ENCODE results near the gene PABPN1. TPM values are rescaled to one million over a fixed set of nuclear protein-coding genes. Genes with fewer than 3 reads are reported as not detected.

PABPN1 gene
- polyA plus RNA-seq, 5 donors: 191 to 227 (median 216) TPM

- DNase-seq: no peak
These were observed 33.7 kb downstream of the PABPN1 start for GRCh38 chr14:23354990-23355389.

- no peak for DNase-seq
These were observed 34.7 kb downstream of the PABPN1 start for GRCh38 chr14:23355871-23356435.

GRCh38 chr14:23356662-23357061 lies 35.4 kb downstream of the PABPN1 start:
- DNase-seq: no peak

- no peak for DNase-seq
These were observed 36.0 kb downstream of the PABPN1 start for GRCh38 chr14:23357261-23357660.

GRCh38 chr14:23358042-23358441 lies 36.8 kb downstream of the PABPN1 start:
- DNase-seq: no peak

- no peak for DNase-seq
These were observed 37.4 kb downstream of the PABPN1 start for GRCh38 chr14:23358553-23359166.

- DNase-seq: no peak
These were observed 37.9 kb downstream of the PABPN1 start for GRCh38 chr14:23359167-23359626.

GRCh38 chr14:23359722-23360447 lies 38.6 kb downstream of the PABPN1 start:
- no peak for DNase-seq

GRCh38 chr14:23360496-23360895 lies 39.2 kb downstream of the PABPN1 start:
- no peak for DNase-seq

GRCh38 chr14:23361320-23361719 lies 40.1 kb downstream of the PABPN1 start:
- no peak for DNase-seq

- DNase-seq: no peak
These were observed 40.5 kb downstream of the PABPN1 start for GRCh38 chr14:23361763-23362162.

GRCh38 chr14:23362200-23362599 lies 40.9 kb downstream of the PABPN1 start:
- DNase-seq: no peak

GRCh38 chr14:23364164-23365035 lies 43.1 kb downstream of the PABPN1 start:
- DNase-seq: peak; percentile 38 to 42

- peak; percentile 46 to 61 for DNase-seq
These were observed 43.9 kb downstream of the PABPN1 start, which contains the start of gene EFS for GRCh38 chr14:23365036-23365731. EFS (minus strand) TSS chr14:23365172; CDS start chr14:23365025, 147 bp downstream.

GRCh38 chr14:23365732-23366425 lies 44.6 kb downstream of the PABPN1 start:
- DNase-seq: peak in 1 of 2 donors; percentile 92

- DNase-seq: peak; percentile 86 to 91
These were observed 45.2 kb downstream of the PABPN1 start for GRCh38 chr14:23366426-23366921.

- no peak for DNase-seq
These were observed 49.0 kb downstream of the PABPN1 start for GRCh38 chr14:23370221-23370620.

GRCh38 chr14:23371865-23372264 lies 50.6 kb downstream of the PABPN1 start:
- DNase-seq: no peak

- DNase-seq: no peak
These were observed 51.3 kb downstream of the PABPN1 start, which contains the start of gene IL25 for GRCh38 chr14:23372509-23372908. IL25 (plus strand) TSS chr14:23372809.

GRCh38 chr14:23373041-23373440 lies 51.8 kb downstream of the PABPN1 start:
- DNase-seq: no peak

Measured in right lung (tissue), 5 donors.